Activated CD8-positive, alpha-beta memory T cell treated with anti-CD3 and anti-CD28 coated beads for 4 hours (primary cell): Measurements from ENCODE around the gene TIMELESS.
A peak's percentile ranks its signal among the peaks of the same experiment; 100 is the strongest.
"Not testable (repeated sequence)": the region's sequence is repeated elsewhere in the genome, so short reads cannot be mapped to it uniquely, and the experiment has no call there.

Experiments
- DNase-seq, 2 donors: peaks; one replicate each; pipeline ENCODE4 v3.0.0-alpha.2; 2020; ENCODE audit warnings: low read depth in 2 of 2

TIMELESS gene, protein sequence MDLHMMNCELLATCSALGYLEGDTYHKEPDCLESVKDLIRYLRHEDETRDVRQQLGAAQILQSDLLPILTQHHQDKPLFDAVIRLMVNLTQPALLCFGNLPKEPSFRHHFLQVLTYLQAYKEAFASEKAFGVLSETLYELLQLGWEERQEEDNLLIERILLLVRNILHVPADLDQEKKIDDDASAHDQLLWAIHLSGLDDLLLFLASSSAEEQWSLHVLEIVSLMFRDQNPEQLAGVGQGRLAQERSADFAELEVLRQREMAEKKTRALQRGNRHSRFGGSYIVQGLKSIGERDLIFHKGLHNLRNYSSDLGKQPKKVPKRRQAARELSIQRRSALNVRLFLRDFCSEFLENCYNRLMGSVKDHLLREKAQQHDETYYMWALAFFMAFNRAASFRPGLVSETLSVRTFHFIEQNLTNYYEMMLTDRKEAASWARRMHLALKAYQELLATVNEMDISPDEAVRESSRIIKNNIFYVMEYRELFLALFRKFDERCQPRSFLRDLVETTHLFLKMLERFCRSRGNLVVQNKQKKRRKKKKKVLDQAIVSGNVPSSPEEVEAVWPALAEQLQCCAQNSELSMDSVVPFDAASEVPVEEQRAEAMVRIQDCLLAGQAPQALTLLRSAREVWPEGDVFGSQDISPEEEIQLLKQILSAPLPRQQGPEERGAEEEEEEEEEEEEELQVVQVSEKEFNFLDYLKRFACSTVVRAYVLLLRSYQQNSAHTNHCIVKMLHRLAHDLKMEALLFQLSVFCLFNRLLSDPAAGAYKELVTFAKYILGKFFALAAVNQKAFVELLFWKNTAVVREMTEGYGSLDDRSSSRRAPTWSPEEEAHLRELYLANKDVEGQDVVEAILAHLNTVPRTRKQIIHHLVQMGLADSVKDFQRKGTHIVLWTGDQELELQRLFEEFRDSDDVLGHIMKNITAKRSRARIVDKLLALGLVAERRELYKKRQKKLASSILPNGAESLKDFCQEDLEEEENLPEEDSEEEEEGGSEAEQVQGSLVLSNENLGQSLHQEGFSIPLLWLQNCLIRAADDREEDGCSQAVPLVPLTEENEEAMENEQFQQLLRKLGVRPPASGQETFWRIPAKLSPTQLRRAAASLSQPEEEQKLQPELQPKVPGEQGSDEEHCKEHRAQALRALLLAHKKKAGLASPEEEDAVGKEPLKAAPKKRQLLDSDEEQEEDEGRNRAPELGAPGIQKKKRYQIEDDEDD

DNA sequence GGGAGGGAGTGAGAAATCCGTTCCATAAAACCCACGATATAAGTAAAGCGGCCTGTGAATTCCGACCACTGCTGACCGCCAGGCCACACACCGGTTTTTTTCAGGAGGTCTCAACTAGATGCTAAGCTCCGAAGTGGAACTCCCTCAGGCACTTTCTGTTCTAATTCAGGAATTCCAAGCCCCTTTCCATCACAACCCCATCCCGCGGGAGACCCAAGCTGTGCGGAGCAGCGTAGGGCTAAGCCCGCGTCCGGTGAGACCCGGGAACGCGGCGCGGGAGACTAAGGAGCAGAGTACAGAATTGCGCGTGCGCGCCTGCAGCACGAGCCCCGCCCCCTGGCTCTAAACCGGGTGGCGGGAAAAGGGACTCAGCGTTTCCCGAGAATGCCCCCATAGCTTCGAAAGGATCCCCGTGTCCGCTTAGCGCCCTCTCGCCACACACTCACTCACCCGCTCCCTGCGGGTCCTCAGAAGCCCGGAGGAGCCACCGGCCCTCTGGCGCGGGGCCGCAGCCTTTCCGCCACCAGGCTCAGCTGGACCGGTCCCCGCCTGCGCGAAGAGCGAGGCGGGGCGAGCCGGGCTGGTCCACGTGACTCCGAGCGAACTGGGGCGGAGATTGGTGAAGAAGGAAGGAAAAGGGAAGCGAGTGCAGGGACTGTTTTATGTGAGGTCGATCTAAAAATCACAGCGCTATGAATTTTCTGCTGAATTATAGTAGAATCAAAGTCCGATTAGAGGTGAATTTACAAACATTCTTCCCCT, at the start of gene TIMELESS:
Gene TIMELESS (minus strand): TSS at position 567 of the 762 bp plus-strand sequence. CDS start 15,256 bp downstream, outside the sequence.
- peak; percentile 64 to 70 for DNase-seq

DNA sequence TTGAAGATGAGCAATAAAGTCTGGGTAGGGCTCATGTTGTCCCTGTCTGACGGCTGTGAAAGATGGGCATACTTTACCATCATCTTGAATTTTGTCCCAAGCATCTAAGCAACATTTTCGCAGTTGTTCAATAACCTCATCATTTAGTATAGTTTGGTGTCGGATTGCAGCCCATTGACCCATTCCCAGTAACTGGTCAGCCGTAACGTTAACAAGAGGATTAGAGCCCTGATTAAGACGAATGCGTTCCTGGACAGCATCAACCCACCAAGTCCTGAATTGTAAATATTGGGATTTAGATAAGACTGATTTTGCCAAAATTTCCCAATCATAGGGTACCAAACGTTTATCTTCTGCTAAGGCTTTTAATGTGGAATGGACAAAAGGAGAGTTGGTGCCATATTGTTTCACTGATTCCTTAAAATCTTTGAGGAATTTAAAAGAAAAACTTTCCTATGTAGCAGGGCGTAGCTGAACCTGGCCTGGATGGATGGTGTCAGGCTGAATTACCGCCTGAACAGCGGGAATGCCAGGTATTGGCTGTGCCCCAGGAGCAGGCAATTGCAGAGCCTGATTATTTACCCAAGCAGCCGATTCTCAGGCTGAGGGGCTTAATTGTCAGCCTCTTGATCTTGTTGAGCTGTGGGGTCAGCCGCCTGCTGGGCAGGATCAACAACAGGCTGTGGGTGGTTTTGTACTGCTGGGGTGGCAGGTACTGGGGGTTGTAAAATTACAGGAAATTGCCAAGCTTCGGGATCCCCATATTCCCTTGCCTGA, 49.1 kb upstream of the TIMELESS start:
- not testable (repeated sequence) for DNase-seq

DNA sequence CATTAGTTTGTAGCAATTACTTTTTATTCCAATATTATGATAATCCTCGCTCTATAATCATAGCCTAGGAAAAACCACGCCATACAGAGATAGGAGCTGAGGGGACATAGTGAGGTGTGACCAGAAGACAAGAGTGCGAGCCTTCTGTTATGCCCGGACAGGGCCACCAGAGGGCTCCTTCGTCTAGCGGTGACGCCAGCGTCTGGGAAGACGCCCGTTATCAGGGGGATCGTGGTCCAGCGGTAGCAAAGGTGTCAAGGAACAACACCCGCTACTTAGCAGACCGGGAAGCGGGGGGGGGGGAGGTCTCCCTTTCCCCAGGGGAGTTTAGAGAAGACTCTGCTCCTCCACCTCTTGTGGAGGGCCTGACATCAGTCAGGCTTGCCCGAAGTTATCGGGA, 47.5 kb upstream of the TIMELESS start:
- DNase-seq: peak; percentile 16 to 42

DNA sequence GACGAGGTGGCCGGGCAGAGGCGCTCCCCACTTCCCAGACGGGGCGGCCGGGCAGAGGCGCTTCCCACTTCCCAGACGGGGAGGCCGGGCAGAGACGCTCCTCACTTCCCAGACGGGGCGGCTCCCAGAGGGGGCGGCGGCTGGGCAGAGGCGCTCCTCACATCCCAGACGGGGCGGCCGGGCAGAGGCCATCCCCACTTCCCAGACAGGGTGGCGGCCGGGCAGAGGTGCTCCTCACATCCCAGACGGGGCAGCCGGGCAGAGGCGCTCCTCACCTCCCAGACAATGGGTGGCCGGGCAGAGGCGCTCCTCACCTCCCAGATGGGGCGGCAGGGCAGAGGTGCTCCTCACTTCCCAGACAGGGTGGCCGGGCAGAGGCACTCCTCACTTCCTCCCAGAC, 45.3 kb upstream of the TIMELESS start:
- DNase-seq: not testable (repeated sequence)

DNA sequence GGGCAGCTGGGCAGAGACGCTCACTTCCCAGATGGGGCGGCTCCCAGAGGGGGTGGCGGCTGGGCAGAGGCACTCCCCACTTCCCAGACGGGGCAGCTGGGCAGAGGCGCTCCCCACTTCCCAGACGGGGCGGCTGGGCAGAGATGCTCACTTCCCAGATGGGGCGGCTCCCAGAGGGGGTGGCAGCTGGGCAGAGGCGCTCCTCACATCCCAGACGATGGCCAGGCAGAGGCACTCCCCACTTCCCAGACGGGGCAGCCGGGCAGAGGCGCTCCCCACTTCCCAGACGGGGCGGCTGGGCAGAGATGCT, 44.8 kb upstream of the TIMELESS start:
- not testable (repeated sequence) for DNase-seq

DNA sequence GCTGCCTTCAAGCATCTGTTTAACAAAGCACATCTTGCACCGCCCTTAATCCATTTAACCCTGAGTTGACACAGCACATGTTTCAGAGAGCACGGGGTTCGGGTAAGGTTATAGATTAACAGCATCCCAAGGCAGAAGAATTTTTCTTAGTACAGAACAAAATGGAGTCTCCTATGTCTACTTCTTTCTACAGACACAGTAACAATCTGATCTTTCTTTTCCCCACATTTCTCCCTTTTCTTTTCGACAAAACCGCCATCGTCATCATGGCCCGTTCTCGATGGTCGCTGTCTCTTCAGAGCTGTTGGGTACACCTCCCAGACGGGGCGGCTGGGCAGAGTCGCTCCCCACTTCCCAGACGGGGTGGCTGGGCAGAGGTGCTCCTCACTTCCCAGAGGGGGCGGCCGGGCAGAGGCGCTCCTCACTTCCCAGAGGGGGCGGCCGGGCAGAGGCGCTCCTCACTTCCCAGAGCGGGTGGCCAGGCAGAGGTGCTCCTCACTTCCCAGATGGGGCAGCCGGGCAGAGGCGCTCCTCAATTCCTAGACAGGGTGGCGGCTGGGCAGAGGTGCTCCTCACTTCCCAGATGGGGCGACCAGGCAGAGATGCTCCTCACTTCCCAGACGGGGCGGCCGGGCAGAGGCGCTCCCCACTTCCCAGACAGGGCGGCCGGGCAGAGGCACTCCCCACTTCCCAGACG, 44.3 kb upstream of the TIMELESS start:
- DNase-seq: not testable (repeated sequence)

DNA sequence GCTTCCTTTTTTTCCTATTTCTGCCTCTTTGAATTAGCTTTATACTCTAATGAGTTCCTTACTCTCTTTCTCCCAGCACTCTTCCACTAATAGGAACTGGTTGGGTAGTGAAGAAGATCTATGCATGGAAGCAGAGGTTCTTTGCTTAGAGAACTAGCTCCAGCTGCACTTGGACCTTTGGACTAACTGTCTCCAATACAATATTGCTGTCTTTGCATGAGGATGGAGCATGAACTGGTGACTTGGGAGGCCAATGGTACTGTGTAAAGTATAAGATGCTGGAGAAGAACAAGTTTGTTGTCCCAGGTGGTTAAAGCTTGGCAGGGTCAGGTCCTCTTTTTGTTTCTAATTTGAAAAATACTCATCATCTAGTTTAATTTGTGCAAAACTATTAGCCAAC, 41.1 kb upstream of the TIMELESS start:
- DNase-seq: no peak

DNA sequence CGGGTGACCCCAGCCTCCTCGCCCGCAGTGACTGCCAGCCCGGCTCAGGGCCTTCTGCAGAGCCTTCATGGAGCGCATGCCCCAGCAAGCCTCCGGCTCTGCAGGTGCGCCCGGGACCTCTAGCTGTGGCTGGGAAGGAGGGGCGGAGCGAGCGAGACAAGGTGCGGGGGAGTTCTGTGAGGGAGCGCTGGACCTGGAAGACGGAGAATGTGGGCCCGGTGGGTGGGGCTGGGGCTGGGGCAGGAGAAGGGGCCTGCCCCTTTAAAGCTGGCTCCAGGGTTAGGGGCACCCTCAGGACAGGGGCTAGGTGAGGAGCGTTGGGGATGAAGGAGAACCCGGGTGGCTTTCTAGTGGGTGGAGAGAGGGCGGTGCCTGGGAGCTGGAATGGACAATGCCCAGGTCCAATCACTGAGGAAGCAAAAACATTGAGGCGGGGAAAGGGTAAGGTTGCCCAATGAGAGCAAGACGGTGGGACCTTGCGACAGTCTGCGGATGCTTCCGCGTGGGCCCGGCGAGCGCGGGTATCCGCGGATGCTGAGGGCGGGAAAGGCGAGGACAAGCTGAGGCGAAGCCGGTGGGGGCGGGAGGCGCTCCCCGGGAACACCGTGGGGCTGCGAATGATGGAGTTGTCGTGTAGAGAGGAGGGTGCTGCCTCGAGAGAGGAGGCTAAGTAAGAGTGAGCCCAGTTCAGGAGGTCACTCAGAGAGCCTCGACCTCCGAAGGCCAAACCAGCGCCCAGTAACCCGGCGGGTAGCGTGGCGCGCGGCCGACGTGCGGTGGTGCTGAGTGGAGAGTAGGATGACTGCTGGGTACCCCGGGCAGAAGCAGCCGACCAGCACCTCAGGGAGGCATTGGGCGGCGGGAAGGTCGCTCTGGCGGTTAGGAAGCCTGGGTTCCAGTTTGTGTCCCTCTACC, 39.1 kb upstream of the TIMELESS start, which contains the start of gene GLS2:
Gene GLS2 (minus strand): TSS at position 121 of the 915 bp plus-strand sequence. CDS start 43 bp downstream, at position 78.
- DNase-seq: peak; percentile 44 to 55

DNA sequence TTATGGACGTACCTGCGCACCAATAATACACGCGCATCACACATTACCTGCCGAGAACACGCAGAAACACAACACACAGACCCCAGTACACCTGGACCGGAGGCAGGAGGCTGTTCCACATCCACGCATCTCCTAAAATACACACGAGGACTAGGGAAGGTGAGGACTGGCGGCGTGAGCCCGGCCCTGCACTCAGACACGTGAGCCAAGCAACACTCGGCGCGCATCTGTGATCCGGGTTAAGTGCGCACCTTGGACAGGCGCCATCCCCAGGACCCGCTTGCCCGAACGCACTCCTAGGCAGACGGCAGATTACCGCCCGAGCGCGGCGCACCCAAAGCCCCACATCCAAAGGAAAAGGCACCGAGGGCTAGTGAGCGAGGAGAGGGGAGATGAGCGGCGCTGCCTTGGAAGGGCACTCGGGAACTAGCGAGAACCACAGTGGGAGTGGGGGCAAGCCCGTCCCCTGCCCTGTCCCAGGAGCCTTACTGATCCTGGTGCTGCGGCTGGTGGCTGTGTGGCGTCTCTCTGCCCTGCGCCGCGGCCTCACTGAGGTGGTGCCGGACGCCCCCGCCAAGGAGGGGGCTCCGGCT, 38.3 kb upstream of the TIMELESS start:
- no peak for DNase-seq

DNA sequence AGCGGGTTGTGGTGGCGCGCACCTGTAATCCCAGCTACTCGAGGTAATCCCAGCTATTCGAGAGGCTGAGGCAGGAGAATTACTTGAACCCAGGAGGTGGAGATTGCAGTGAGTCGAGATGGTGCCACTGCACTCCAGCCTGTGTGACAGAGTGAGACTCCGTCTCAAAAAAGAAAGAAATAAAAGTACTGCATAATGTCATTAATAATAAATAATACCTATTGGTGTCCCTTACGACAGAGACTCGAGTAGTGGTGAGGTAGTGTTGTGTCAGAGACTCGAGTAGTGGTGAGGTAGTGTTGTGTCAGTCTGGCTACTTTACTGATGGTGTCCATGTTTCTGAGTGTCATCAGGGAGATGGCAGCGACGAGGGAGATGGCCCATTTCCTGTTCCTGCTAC, 37.5 kb upstream of the TIMELESS start:
- no peak for DNase-seq

DNA sequence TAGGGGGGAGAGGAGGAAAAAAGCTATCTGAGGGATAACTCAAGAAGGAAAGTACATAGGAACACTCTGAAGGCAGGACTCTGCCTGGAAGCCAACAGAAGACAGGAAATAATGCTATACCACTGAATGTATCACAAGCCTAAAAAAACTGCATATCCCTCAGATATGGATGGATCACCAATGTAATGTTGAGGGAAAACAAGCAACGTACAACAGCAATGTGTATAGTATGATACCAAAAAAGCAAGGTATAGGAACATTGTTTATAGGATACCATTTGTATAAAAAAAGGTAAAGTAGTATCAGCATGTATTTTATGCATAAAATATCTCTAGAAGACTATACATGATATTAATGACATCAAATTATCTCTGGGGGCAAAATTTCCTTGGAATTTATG, 35.3 kb upstream of the TIMELESS start:
- no peak for DNase-seq

DNA sequence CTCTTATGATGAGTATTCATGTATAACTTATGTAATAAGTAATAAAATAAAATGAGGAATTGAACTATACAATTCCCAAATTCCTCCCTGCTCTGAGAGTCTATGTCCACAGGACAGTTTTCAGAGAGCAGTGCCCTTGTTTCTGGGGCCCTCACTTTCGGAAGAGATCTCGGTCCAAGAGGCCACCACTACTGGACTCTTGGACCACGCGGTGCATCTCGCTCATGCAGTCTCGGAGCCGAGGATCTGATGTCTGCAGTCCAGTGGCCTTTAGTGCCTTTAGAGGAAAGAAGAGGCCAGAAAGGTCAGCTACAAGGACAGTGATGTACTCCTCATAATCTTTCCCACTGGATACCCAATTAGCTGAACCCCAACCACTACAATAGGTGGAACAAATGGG, 30.4 kb upstream of the TIMELESS start:
- DNase-seq: no peak

DNA sequence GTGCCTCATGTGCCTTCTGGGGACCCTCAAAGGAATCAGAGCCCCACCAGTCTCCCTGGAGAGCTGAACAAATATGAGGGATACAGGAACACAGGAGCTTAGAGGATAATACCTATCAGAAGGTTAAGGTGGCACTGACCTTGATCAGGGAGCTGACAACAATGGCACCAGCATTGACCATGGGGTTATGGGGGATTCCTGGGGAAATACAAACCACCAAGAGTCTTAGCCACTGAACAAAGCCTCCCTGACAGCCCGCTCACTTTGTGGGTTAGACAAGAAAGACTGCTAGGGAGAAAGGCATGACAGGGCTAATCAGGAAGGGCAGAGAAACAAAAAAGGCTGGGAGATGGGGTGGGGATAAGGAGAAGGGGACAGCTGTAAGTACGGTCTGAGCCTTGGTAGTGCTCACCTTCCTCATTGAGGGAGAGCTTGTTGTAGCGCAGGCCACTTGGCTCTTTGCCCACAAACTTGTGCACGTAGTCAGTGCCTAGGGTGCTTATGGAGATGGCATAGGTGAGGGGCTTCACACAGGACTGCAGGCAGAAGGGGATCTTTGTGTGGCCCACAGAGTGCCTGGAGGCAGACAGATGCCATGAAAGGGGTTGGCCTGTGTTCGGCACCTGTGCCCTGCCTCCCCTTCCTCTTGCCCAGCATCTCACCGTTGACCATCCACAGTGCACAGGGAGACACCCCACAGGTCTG, 28.4 kb upstream of the TIMELESS start:
- DNase-seq: no peak

DNA sequence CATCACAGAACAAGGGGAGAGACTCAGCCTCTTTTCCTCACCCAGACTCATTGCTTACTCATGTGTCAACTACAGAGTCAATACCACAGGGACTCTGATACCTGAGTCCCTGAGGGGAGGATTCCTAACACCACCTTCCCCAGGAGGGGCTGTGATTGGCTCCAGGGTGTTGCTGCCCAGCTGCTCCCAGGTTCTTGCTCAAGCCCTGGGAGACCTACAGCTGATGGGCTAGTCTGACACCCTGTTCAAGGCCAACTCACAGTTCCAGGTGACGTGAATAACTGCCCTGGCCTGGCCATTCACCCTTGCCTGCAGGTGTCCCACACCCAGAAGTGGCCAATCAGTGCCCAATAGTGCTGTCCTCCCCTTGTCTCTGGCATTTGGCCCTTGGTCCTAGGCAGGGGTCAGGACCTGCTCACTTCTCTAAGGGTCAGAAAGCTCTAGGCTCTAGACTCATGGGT, 27.8 kb upstream of the TIMELESS start:
- no peak for DNase-seq

DNA sequence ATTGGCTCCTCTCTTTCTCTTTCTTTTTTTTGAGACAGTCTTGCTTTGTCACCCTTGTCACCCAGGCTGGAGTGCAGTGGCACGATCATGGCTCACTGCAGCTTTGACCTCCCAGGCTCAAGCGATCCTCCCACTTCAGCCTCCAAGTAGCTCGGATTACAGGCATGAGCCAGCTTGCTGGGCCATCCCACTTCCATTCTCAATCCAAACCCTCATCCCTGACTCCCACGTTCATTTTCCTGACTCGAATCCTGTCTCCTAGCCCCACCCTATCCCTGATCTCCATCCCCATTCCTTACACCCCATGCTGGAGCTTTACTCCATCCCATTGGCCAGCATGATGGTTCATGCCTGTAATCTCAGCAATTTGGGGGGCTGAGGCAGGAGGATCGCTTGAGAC, 26.9 kb upstream of the TIMELESS start:
- no peak for DNase-seq

DNA sequence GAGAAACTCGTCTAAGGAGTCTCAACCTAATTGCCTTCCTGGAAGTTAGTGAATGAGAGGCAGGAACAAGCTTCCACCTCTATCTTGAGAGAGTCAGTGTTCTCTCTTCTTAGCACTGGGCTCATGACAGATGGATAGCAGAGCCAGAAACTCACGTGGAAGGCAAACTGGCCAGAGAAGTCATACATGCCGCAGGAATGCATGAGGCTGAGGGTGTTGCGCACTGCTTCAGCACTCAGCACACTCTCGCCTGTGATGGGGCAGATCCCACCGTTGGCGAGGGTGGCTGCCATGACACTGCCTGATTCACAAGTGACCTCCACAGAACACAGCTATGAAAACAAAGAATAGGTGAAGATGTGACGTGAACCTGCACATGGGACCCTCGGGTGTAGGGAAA, 25.2 kb upstream of the TIMELESS start:
- no peak for DNase-seq

DNA sequence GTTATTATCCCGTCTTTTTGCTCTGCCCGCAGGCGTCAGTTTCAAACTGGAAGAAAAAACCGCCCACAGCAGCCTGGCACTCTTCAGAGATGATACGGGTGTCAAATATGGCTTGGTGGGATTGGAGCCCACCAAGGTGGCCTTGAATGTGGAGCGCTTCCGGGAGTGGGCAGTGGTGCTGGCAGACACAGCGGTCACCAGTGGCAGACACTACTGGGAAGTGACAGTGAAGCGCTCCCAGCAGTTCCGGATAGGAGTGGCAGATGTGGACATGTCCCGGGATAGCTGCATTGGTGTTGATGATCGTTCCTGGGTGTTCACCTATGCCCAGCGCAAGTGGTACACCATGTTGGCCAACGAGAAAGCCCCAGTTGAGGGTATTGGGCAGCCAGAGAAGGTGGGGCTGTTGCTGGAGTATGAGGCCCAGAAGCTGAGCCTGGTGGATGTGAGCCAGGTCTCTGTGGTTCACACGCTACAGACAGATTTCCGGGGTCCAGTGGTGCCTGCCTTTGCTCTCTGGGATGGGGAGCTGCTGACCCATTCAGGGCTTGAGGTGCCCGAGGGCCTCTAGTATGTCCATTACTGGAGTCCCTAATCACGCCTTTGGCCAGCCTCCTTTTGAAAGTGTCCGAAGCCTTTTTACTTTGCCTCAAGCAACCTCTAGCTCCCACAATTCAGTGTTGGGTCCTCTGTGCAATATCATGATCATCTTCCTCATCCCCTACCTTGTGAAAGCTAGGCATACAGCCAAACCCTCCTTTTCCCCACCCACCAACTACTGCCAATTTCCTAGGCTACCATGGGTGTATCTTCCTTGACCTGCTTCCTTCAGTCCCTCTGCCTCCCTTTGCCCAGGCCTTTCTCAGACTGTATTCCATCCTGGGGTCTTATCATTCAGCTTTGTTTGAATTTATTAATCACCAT, 20.0 kb upstream of the TIMELESS start:
- no peak for DNase-seq
